ENCODE data around the gene GALNT12. TPM values are rescaled to one million over a fixed set of nuclear protein-coding genes. Genes with fewer than 3 reads are reported as not detected.

The GALNT12 gene
- polyA plus RNA-seq, 3 donors from 2014 or later = 1.7 to 4.3 (median 4.2) TPM

- DNase-seq = no peak
- Mint-ChIP-seq H3K4me1 (no peaks in the 10 kb centered on the region), H3K27me3 (ENCODE audit: low read depth in 3 of 3) (peaks cover 0 to 2% (median 0%) of the 10 kb centered on the region in 3 donors), H3K27ac (no peak overlapping the region), H3K9me3 (no peaks in the 10 kb centered on the region), H3K36me3 (peaks cover 0 to 10% (median 10%) of the 10 kb centered on the region in 3 donors), H3K4me3 (no peak overlapping the region)
Observed at GRCh38 chr9:98837516-98837915, 30.0 kb downstream of the GALNT12 start.

- no peaks in the 10 kb centered on the region for H3K4me1 Mint-ChIP-seq
- no peak overlapping the region for H3K27ac Mint-ChIP-seq
- H3K9me3 Mint-ChIP-seq = no peaks in the 10 kb centered on the region
- DNase-seq = no peak
- H3K27me3 Mint-ChIP-seq (ENCODE audit: low read depth in 3 of 3) = peaks cover 0 to 2% (median 0%) of the 10 kb centered on the region in 3 donors
- peaks cover 0 to 10% (median 8%) of the 10 kb centered on the region in 3 donors for H3K36me3 Mint-ChIP-seq
- H3K4me3 Mint-ChIP-seq = no peak overlapping the region
Observed at GRCh38 chr9:98838155-98838867, 30.8 kb downstream of the GALNT12 start.

GRCh38 chr9:98838868-98839565, 31.5 kb downstream of the GALNT12 start:
- Mint-ChIP-seq H3K4me1 (no peaks in the 10 kb centered on the region), H3K27me3 (ENCODE audit: low read depth in 3 of 3) (peaks cover 0 to 2% (median 0%) of the 10 kb centered on the region in 3 donors), H3K9me3 (no peaks in the 10 kb centered on the region), H3K27ac (no peak overlapping the region), H3K36me3 (peaks cover 0 to 10% (median 8%) of the 10 kb centered on the region in 3 donors), H3K4me3 (no peak overlapping the region)
- DNase-seq = no peak

GRCh38 chr9:98839724-98840123, 32.3 kb downstream of the GALNT12 start:
- H3K27ac Mint-ChIP-seq = no peak overlapping the region
- no peak overlapping the region for H3K4me3 Mint-ChIP-seq
- peaks cover 0 to 16% (median 13%) of the 10 kb centered on the region in 3 donors for H3K36me3 Mint-ChIP-seq
- no peaks in the 10 kb centered on the region for H3K9me3 Mint-ChIP-seq
- H3K27me3 Mint-ChIP-seq (ENCODE audit: low read depth in 3 of 3) = peaks cover 0 to 2% (median 0%) of the 10 kb centered on the region in 3 donors
- H3K4me1 Mint-ChIP-seq = no peaks in the 10 kb centered on the region
- DNase-seq = no peak

- DNase-seq = no peak
- Mint-ChIP-seq H3K4me3 (no peak overlapping the region), H3K9me3 (no peaks in the 10 kb centered on the region), H3K4me1 (no peaks in the 10 kb centered on the region), H3K27me3 (ENCODE audit: low read depth in 3 of 3) (no peaks in the 10 kb centered on the region), H3K36me3 (peaks cover 0 to 20% (median 17%) of the 10 kb centered on the region in 3 donors), H3K27ac (no peak overlapping the region)
Observed at GRCh38 chr9:98842510-98842909, 35.0 kb downstream of the GALNT12 start.

GRCh38 chr9:98846081-98846480, 38.6 kb downstream of the GALNT12 start:
- no peak overlapping the region for H3K4me3 Mint-ChIP-seq
- H3K27me3 Mint-ChIP-seq (ENCODE audit: low read depth in 3 of 3) = peaks cover 0 to 4% (median 0%) of the 10 kb centered on the region in 3 donors
- no peaks in the 10 kb centered on the region for H3K9me3 Mint-ChIP-seq
- H3K4me1 Mint-ChIP-seq = peaks cover 0 to 1% of the 10 kb centered on the region in 2 donors
- peaks cover 0 to 14% (median 12%) of the 10 kb centered on the region in 3 donors for H3K36me3 Mint-ChIP-seq
- no peak overlapping the region for H3K27ac Mint-ChIP-seq
- no peak for DNase-seq

GRCh38 chr9:98846879-98847278, 39.4 kb downstream of the GALNT12 start:
- Mint-ChIP-seq H3K4me3 (no peak overlapping the region), H3K4me1 (peaks cover 0 to 1% of the 10 kb centered on the region in 2 donors), H3K9me3 (no peaks in the 10 kb centered on the region), H3K27ac (no peak overlapping the region), H3K27me3 (ENCODE audit: low read depth in 3 of 3) (peaks cover 0 to 4% (median 1%) of the 10 kb centered on the region in 3 donors), H3K36me3 (peaks cover 0 to 12% (median 12%) of the 10 kb centered on the region in 3 donors)
- no peak for DNase-seq

- peaks cover 0 to 4% (median 2%) of the 10 kb centered on the region in 3 donors for H3K27me3 Mint-ChIP-seq (ENCODE audit: low read depth in 3 of 3)
- peaks cover 0 to 1% of the 10 kb centered on the region in 2 donors for H3K4me1 Mint-ChIP-seq
- peak; percentile 46 to 62 (median 49) for DNase-seq
- H3K27ac Mint-ChIP-seq = no peak overlapping the region
- no peaks in the 10 kb centered on the region for H3K9me3 Mint-ChIP-seq
- peaks cover 0 to 12% (median 12%) of the 10 kb centered on the region in 3 donors for H3K36me3 Mint-ChIP-seq
- H3K4me3 Mint-ChIP-seq = no peak overlapping the region
Observed at GRCh38 chr9:98848450-98849149, 41.1 kb downstream of the GALNT12 start.

GRCh38 chr9:98849563-98849962, 42.1 kb downstream of the GALNT12 start:
- H3K9me3 Mint-ChIP-seq = no peaks in the 10 kb centered on the region
- peaks cover 0 to 8% (median 7%) of the 10 kb centered on the region in 3 donors for H3K36me3 Mint-ChIP-seq
- H3K4me3 Mint-ChIP-seq = no peak overlapping the region
- H3K4me1 Mint-ChIP-seq = peaks cover 0 to 1% of the 10 kb centered on the region in 2 donors
- no peak overlapping the region for H3K27ac Mint-ChIP-seq
- DNase-seq = no peak
- H3K27me3 Mint-ChIP-seq (ENCODE audit: low read depth in 3 of 3) = peaks cover 0 to 4% (median 4%) of the 10 kb centered on the region in 3 donors

- DNase-seq = no peak
- peaks cover 2 to 5% (median 4%) of the 10 kb centered on the region in 3 donors for H3K27me3 Mint-ChIP-seq (ENCODE audit: low read depth in 3 of 3)
- H3K9me3 Mint-ChIP-seq = peaks cover 0 to 8% (median 5%) of the 10 kb centered on the region in 6 donors
- peaks cover 2 to 9% (median 7%) of the 10 kb centered on the region in 3 donors for H3K36me3 Mint-ChIP-seq
- H3K4me3 Mint-ChIP-seq = no peak overlapping the region
- H3K4me1 Mint-ChIP-seq = peaks cover 0 to 1% of the 10 kb centered on the region in 2 donors
- no peak overlapping the region for H3K27ac Mint-ChIP-seq
Observed at GRCh38 chr9:98850851-98851729, 43.6 kb downstream of the GALNT12 start.

GRCh38 chr9:98851730-98852459, 44.4 kb downstream of the GALNT12 start:
- peaks cover 0 to 1% of the 10 kb centered on the region in 2 donors for H3K4me1 Mint-ChIP-seq
- peaks cover 0 to 9% (median 7%) of the 10 kb centered on the region in 3 donors for H3K36me3 Mint-ChIP-seq
- no peak for DNase-seq
- peaks cover 0 to 8% (median 5%) of the 10 kb centered on the region in 6 donors for H3K9me3 Mint-ChIP-seq
- H3K27ac Mint-ChIP-seq = no peak overlapping the region
- no peak overlapping the region for H3K4me3 Mint-ChIP-seq
- H3K27me3 Mint-ChIP-seq (ENCODE audit: low read depth in 3 of 3) = peaks cover 4 to 6% (median 5%) of the 10 kb centered on the region in 3 donors

- peaks cover 0 to 8% (median 5%) of the 10 kb centered on the region in 6 donors for H3K9me3 Mint-ChIP-seq
- H3K36me3 Mint-ChIP-seq = peaks cover 0 to 9% (median 7%) of the 10 kb centered on the region in 3 donors
- H3K27me3 Mint-ChIP-seq (ENCODE audit: low read depth in 3 of 3) = peaks cover 4 to 8% (median 5%) of the 10 kb centered on the region in 3 donors
- H3K4me1 Mint-ChIP-seq = peaks cover 0 to 1% of the 10 kb centered on the region in 2 donors
- no peak for DNase-seq
- H3K4me3 Mint-ChIP-seq = no peak overlapping the region
- H3K27ac Mint-ChIP-seq = no peak overlapping the region
Observed at GRCh38 chr9:98852460-98852734, 44.9 kb downstream of the GALNT12 start.
